Measurements from ENCODE around the gene FAN1.

DNA sequence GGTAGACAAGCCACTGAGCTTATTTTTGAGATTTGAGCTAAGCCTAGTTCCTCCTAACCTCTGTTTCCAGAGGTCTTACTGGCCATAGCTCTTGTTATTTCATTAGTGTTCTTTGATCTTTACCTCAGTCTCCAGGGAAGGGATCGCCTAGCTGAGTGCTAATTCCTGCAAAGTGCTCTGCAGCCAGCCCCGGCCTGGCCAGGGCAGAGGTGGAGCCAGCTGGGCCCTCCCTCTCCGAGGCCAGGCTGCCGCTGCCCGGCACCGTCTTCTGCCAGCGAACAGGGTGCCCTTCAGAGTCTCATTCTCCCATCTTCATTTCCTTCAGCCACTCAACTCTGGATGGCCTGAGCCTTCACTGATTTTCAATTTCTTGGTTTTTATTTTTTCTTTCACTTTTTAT is 19.7 kb downstream of the FAN1 start:
- TF ChIP-seq, protein P1, sequence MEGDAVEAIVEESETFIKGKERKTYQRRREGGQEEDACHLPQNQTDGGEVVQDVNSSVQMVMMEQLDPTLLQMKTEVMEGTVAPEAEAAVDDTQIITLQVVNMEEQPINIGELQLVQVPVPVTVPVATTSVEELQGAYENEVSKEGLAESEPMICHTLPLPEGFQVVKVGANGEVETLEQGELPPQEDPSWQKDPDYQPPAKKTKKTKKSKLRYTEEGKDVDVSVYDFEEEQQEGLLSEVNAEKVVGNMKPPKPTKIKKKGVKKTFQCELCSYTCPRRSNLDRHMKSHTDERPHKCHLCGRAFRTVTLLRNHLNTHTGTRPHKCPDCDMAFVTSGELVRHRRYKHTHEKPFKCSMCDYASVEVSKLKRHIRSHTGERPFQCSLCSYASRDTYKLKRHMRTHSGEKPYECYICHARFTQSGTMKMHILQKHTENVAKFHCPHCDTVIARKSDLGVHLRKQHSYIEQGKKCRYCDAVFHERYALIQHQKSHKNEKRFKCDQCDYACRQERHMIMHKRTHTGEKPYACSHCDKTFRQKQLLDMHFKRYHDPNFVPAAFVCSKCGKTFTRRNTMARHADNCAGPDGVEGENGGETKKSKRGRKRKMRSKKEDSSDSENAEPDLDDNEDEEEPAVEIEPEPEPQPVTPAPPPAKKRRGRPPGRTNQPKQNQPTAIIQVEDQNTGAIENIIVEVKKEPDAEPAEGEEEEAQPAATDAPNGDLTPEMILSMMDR (IDR thresholded peaks at IDR 0.05): no peak
- TF ChIP-seq EP300 (IDR thresholded peaks at IDR 0.05) (no peak), POLR2A (IDR thresholded peaks at IDR 0.05) (no peak)

Data from upper lobe of left lung (tissue), 4 donors.